OCI-LY7 (cell line): ENCODE measurements around the gene PPFIA2.

Experiments
- CTCF ChIP-seq: fragments of 200-600 bp; sonication (generic); conservative IDR thresholded peaks from 2 replicates; pipeline ENCODE4 v1.5.1; 2014; ENCODE audit warnings: mild to moderate bottlenecking, antibody characterized with exemption, low read length, moderate library complexity, mixed read lengths
- EZH2phosphoT487 ChIP-seq: fragments of 200-600 bp; sonication (generic); IDR thresholded peaks from 2 replicates; pipeline ENCODE4 v1.6.1; 2018; ENCODE audit warnings: low read depth, borderline replicate concordance, mild to moderate bottlenecking, mixed run types, antibody characterized with exemption, low read length, moderate library complexity, mixed read lengths

- TF ChIP-seq CTCF = no peak
- no peak for TF ChIP-seq EZH2phosphoT487
Observed at GRCh38 chr12:81284137-81284536, 475.0 kb downstream of the PPFIA2 start.
